Measurements from ENCODE around the gene PPP1R1B. TPM values are rescaled to one million over a fixed set of nuclear protein-coding genes. Genes with fewer than 3 reads are reported as not detected.

PPP1R1B gene
- total RNA-seq, 1 donor: 4.1 TPM

GRCh38 chr17:39628655-39629493 is 2.1 kb downstream of the PPP1R1B start:
- H3K4me3 ChIP-seq (ENCODE audit: low read depth, low read length): no peak overlapping the region
- no peak for TF ChIP-seq CTCF (IDR thresholded peaks at IDR 0.05; ENCODE audit: insufficient read depth, low read length)
- DNase-seq (ENCODE audit: low read depth): no peak

- no peak overlapping the region for H3K4me3 ChIP-seq (ENCODE audit: low read depth, low read length)
- no peak for DNase-seq (ENCODE audit: low read depth)
- no peak for TF ChIP-seq CTCF (IDR thresholded peaks at IDR 0.05; ENCODE audit: insufficient read depth, low read length)
These were observed 2.7 kb downstream of the PPP1R1B start for GRCh38 chr17:39629494-39629880.

- DNase-seq (ENCODE audit: low read depth): no peak
- no peak overlapping the region for H3K4me3 ChIP-seq (ENCODE audit: low read depth, low read length)
- no peak for TF ChIP-seq CTCF (IDR thresholded peaks at IDR 0.05; ENCODE audit: insufficient read depth, low read length)
These were observed 3.1 kb downstream of the PPP1R1B start for GRCh38 chr17:39629898-39630297.

GRCh38 chr17:39631403-39631802 is 4.7 kb downstream of the PPP1R1B start:
- no peak for DNase-seq (ENCODE audit: low read depth)
- no peak for TF ChIP-seq CTCF (IDR thresholded peaks at IDR 0.05; ENCODE audit: insufficient read depth, low read length)
- H3K4me3 ChIP-seq (ENCODE audit: low read depth, low read length): no peak overlapping the region

GRCh38 chr17:39632153-39632941 is 5.6 kb downstream of the PPP1R1B start:
- TF ChIP-seq CTCF (IDR thresholded peaks at IDR 0.05; ENCODE audit: insufficient read depth, low read length): no peak
- H3K4me3 ChIP-seq (ENCODE audit: low read depth, low read length): no peak overlapping the region
- no peak for DNase-seq (ENCODE audit: low read depth)

- no peak overlapping the region for H3K4me3 ChIP-seq (ENCODE audit: low read depth, low read length)
- DNase-seq (ENCODE audit: low read depth): no peak
- TF ChIP-seq CTCF (IDR thresholded peaks at IDR 0.05; ENCODE audit: insufficient read depth, low read length): no peak
These were observed 6.9 kb downstream of the PPP1R1B start for GRCh38 chr17:39633570-39634183.
